Neutrophil (primary cell): ENCODE measurements around the gene PSMA5.

Source experiments
- H3K27ac ChIP-seq: fragments of 200-600 bp; sonication (generic); 2 replicates; pipeline ENCODE4 v1.5.1; 2016; ENCODE audit warnings: mild to moderate bottlenecking, moderate library complexity
- H3K27me3 ChIP-seq: fragments of 200-600 bp; sonication (generic); 2 replicates; pipeline ENCODE4 v1.6.0; 2016; ENCODE audit warnings: mild to moderate bottlenecking
- H3K36me3 ChIP-seq: fragments of 200-600 bp; sonication (generic); 2 replicates; pipeline ENCODE4 v1.5.1; 2017
- H3K4me1 ChIP-seq, 2 experiments: fragments of 200-600 bp in 1 of 2; sonication (generic) in 1 of 2; 1 replicate in 1 of 2; 2 replicates in 1 of 2; pipeline versions ENCODE4 v1.5.1 to v1.6.1; 2013 to 2016; ENCODE audit warnings: low read depth in 1 of 2, low read length in 1 of 2, mild to moderate bottlenecking in 1 of 2, moderate library complexity in 1 of 2; ENCODE audit not compliant: control insufficient read depth in 1 of 2, insufficient read depth in 1 of 2
- H3K4me3 ChIP-seq, 2 experiments: fragments of 200-600 bp in 1 of 2; sonication (generic) in 1 of 2; 1 replicate in 1 of 2; 2 replicates in 1 of 2; pipeline ENCODE4 v1.5.1; 2013 to 2016; ENCODE audit warnings: low read depth in 1 of 2, low read length in 1 of 2, mild to moderate bottlenecking in 1 of 2, moderate library complexity in 1 of 2
- H3K9me3 ChIP-seq: fragments of 200-600 bp; sonication (generic); 2 replicates; pipeline ENCODE4 v1.5.1; 2016
- CTCF ChIP-seq: fragments of 200-600 bp; sonication (generic); IDR thresholded peaks from 2 replicates; pipeline ENCODE4 v1.5.1; 2016; ENCODE audit warnings: antibody characterized with exemption

The PSMA5 gene

GRCh38 chr1:109402025-109402424 is 24.2 kb downstream of the PSMA5 start:
- Histone ChIP-seq H3K36me3 (peaks cover 27% of the 10 kb centered on the region), H3K4me1 (peaks cover 9 to 10% of the 10 kb centered on the region in 2 experiments), H3K9me3 (no peaks in the 10 kb centered on the region), H3K4me3 (no peak overlapping the region), H3K27me3 (no peaks in the 10 kb centered on the region), H3K27ac (no peak overlapping the region)
- TF ChIP-seq CTCF = no peak

GRCh38 chr1:109400035-109400655 is 26.1 kb downstream of the PSMA5 start:
- H3K9me3 ChIP-seq = no peaks in the 10 kb centered on the region
- no peaks in the 10 kb centered on the region for H3K27me3 ChIP-seq
- H3K4me1 ChIP-seq = peaks cover 28 to 29% of the 10 kb centered on the region in 2 experiments
- H3K4me3 ChIP-seq = no peak overlapping the region
- H3K36me3 ChIP-seq = peaks cover 22% of the 10 kb centered on the region
- H3K27ac ChIP-seq = no peak overlapping the region
- TF ChIP-seq CTCF = no peak

- Histone ChIP-seq H3K4me3 (no peak overlapping the region), H3K36me3 (peaks cover 22% of the 10 kb centered on the region), H3K9me3 (no peaks in the 10 kb centered on the region), H3K27ac (no peak overlapping the region), H3K27me3 (no peaks in the 10 kb centered on the region), H3K4me1 (peaks cover 35 to 36% of the 10 kb centered on the region in 2 experiments)
- peak; percentile 74 for TF ChIP-seq CTCF
These were observed 26.8 kb downstream of the PSMA5 start for GRCh38 chr1:109399326-109399957.

GRCh38 chr1:109398343-109399225 is 27.7 kb downstream of the PSMA5 start:
- no peak for TF ChIP-seq CTCF
- Histone ChIP-seq H3K27me3 (no peaks in the 10 kb centered on the region), H3K4me3 (peak overlapping the region; percentile 75), H3K27ac (peak overlapping the region; percentile 82), H3K4me1 (peaks cover 43 to 45% of the 10 kb centered on the region in 2 experiments), H3K9me3 (no peaks in the 10 kb centered on the region), H3K36me3 (peaks cover 22% of the 10 kb centered on the region)

GRCh38 chr1:109397581-109398342 is 28.5 kb downstream of the PSMA5 start, which contains the start of gene SORT1:
SORT1 (minus strand) TSS chr1:109397918; CDS start chr1:109397892, 26 bp downstream.
- no peak for TF ChIP-seq CTCF
- Histone ChIP-seq H3K4me3 (peak within 1 kb of the TSS; percentile 75), H3K4me1 (peaks cover 52 to 53% of the 10 kb centered on the region in 2 experiments), H3K36me3 (peaks cover 19% of the 10 kb centered on the region), H3K27me3 (no peaks in the 10 kb centered on the region), H3K27ac (peak within 1 kb of the TSS; percentile 82), H3K9me3 (no peaks in the 10 kb centered on the region)
